H1 (cell line): ENCODE measurements around the gene TNPO2. TPM values are rescaled to one million over a fixed set of nuclear protein-coding genes. Genes with fewer than 3 reads are reported as not detected.

Experiments used
- CTCF ChIA-PET: fragments of 300-600 bp; sonication (Branson Sonifier 250); formaldehyde crosslinking; loops from one replicate; lab custom pipeline; 2021; ENCODE audit not compliant: partially characterized antibody; lab: Charles Lee
- POLR2A ChIA-PET: fragments of 300-600 bp; sonication (Branson Sonifier 250); formaldehyde crosslinking; loops from one replicate; lab custom pipeline; 2021; ENCODE audit warnings: inconsistent platforms; ENCODE audit not compliant: partially characterized antibody; lab: Charles Lee
- DNase-seq, 2 experiments: peaks; one replicate each; pipeline versions ENCODE4 v3.0.0 to v3.0.0-alpha.2; 2010 to 2022; ENCODE audit warnings: low spot score in 2 of 2, low read depth in 1 of 2, mixed read lengths in 1 of 2
- FAIRE-seq: peaks from 2 replicates; lab custom pipeline; 2011; peaks lifted over from hg19 to GRCh38; lab: Jason Lieb, UNC
- H2AFZ ChIP-seq: 2 replicates; pipeline ENCODE4 v1.8.1; 2012; ENCODE audit warnings: low read length, inconsistent platforms
- H2AK5ac ChIP-seq: 2 replicates; pipeline ENCODE4 v1.6.1; 2013; ENCODE audit warnings: low read depth, low read length
- H2BK120ac ChIP-seq: replicated peaks from 2 replicates; pipeline ENCODE3; 2013; ENCODE audit warnings: low read depth, low read length, inconsistent platforms
- H2BK12ac ChIP-seq: 2 replicates; pipeline ENCODE4 v1.6.1; 2013; ENCODE audit warnings: low read depth, low read length
- H2BK15ac ChIP-seq: 2 replicates; pipeline ENCODE4 v1.6.1; 2013; ENCODE audit warnings: low read length
- H2BK20ac ChIP-seq: 2 replicates; pipeline ENCODE4 v1.6.1; 2013; ENCODE audit warnings: low read length
- H2BK5ac ChIP-seq: 2 replicates; pipeline ENCODE4 v1.6.1; 2013; ENCODE audit warnings: low read depth, low read length
- H3K14ac ChIP-seq: 2 replicates; pipeline ENCODE4 v1.6.1; 2013; ENCODE audit warnings: inconsistent platforms; ENCODE audit not compliant: insufficient read length
- H3K18ac ChIP-seq: 2 replicates; pipeline ENCODE4 v1.6.1; 2013; ENCODE audit warnings: low read length; ENCODE audit errors: extremely low read depth
- H3K23ac ChIP-seq: 2 replicates; pipeline ENCODE4 v1.6.1; 2013; ENCODE audit warnings: inconsistent platforms; ENCODE audit not compliant: insufficient read length
- H3K23me2 ChIP-seq: 2 replicates; pipeline ENCODE4 v1.6.1; 2013; ENCODE audit warnings: low read depth, low read length
- H3K27ac ChIP-seq: 2 replicates; pipeline ENCODE4 v1.6.1; 2011; ENCODE audit warnings: low read depth, low read length, inconsistent platforms
- H3K27me3 ChIP-seq, 4 experiments: replicated peaks in 1 of 4; 1 replicate in 1 of 4; 2 replicates in 3 of 4; pipeline versions ENCODE4 v1.6.1 to v1.8.1; 2011 to 2013; ENCODE audit warnings: low read length in 3 of 4, mild to moderate bottlenecking in 3 of 4, inconsistent platforms in 2 of 4, mixed read lengths in 2 of 4, moderate library complexity in 1 of 4; ENCODE audit not compliant: control insufficient read depth in 3 of 4, insufficient read depth in 3 of 4; ENCODE audit errors: extremely low read depth in 1 of 4
- H3K36me3 ChIP-seq, 4 experiments: 2 replicates each; pipeline versions ENCODE4 v1.6.1 to v1.8.1; 2011 to 2013; ENCODE audit warnings: mild to moderate bottlenecking in 4 of 4, low read length in 3 of 4, moderate library complexity in 2 of 4, control low read depth in 1 of 4, inconsistent platforms in 1 of 4; ENCODE audit not compliant: insufficient read depth in 4 of 4, control insufficient read depth in 2 of 4
- H3K4ac ChIP-seq: replicated peaks from 2 replicates; pipeline ENCODE3; 2013; ENCODE audit warnings: low read length, low read depth, mixed read lengths, inconsistent platforms; ENCODE audit not compliant: insufficient read length
- H3K4me1 ChIP-seq, 4 experiments: replicated peaks in 1 of 4; 1 replicate in 1 of 4; 2 replicates in 3 of 4; pipeline versions ENCODE4 v1.6.1 to v1.8.1; 2011 to 2013; ENCODE audit warnings: low read length in 3 of 4, inconsistent platforms in 2 of 4, mixed read lengths in 1 of 4; ENCODE audit not compliant: insufficient read depth in 4 of 4, control insufficient read depth in 3 of 4
- H3K4me2 ChIP-seq, 2 experiments: 2 replicates each; pipeline versions ENCODE4 v1.6.1 to v1.8.1; 2011 to 2013; ENCODE audit warnings: low read depth in 2 of 2, low read length in 2 of 2, control low read depth in 1 of 2, inconsistent platforms in 1 of 2, mild to moderate bottlenecking in 1 of 2; ENCODE audit not compliant: insufficient read depth in 1 of 2
- H3K4me3 ChIP-seq, 4 experiments: fragments of 200-600, 300-600 bp in 1 of 4; sonication (generic), shearing (Covaris generic), sonication (Bioruptor Twin) in 1 of 4; 2 replicates each; pipeline versions ENCODE4 v1.5.1 to v1.8.1; 2011 to 2016; ENCODE audit warnings: low read length in 4 of 4, low read depth in 3 of 4, control low read depth in 2 of 4, inconsistent platforms in 2 of 4, mild to moderate bottlenecking in 2 of 4, mixed read lengths in 1 of 4, moderate library complexity in 1 of 4; ENCODE audit not compliant: insufficient read depth in 2 of 4; ENCODE audit errors: extremely low read depth in 1 of 4
- H3K56ac ChIP-seq: replicated peaks from 2 replicates; pipeline ENCODE3; 2013; ENCODE audit warnings: low read depth, mild to moderate bottlenecking, mixed read lengths, low read length, inconsistent platforms; ENCODE audit not compliant: insufficient read length
- H3K79me1 ChIP-seq: 2 replicates; pipeline ENCODE4 v1.6.1; 2013; ENCODE audit warnings: low read depth, low read length, control low read depth
- H3K79me2 ChIP-seq, 2 experiments: 2 replicates each; pipeline versions ENCODE4 v1.6.1 to v1.8.1; 2012 to 2013; ENCODE audit warnings: low read length in 2 of 2, mild to moderate bottlenecking in 2 of 2, inconsistent platforms in 1 of 2; ENCODE audit not compliant: insufficient read depth in 2 of 2, control insufficient read depth in 1 of 2
- H3K9ac ChIP-seq, 4 experiments: replicated peaks in 1 of 4; 1 replicate in 1 of 4; 2 replicates in 3 of 4; pipeline versions ENCODE4 v1.6.1 to v1.8.1; 2011 to 2013; ENCODE audit warnings: low read depth in 3 of 4, low read length in 3 of 4, control low read depth in 2 of 4, mild to moderate bottlenecking in 2 of 4, moderate library complexity in 2 of 4, inconsistent platforms in 1 of 4; ENCODE audit errors: extremely low read depth in 1 of 4
- H3K9me3 ChIP-seq, 2 experiments: 2 replicates each; pipeline versions ENCODE4 v1.6.1 to v1.8.1; 2012 to 2013; ENCODE audit warnings: mild to moderate bottlenecking in 2 of 2, moderate library complexity in 2 of 2, control low read depth in 1 of 2, inconsistent platforms in 1 of 2, low read depth in 1 of 2, low read length in 1 of 2, mixed read lengths in 1 of 2; ENCODE audit not compliant: insufficient read depth in 2 of 2
- H4K20me1 ChIP-seq, 2 experiments: replicated peaks in 1 of 2; 2 replicates each; pipeline versions ENCODE3 to v1.8.1; 2011 to 2013; ENCODE audit warnings: inconsistent platforms in 2 of 2, low read length in 2 of 2, mild to moderate bottlenecking in 1 of 2; ENCODE audit not compliant: insufficient read depth in 2 of 2, control insufficient read depth in 1 of 2
- H4K5ac ChIP-seq: 2 replicates; pipeline ENCODE4 v1.6.1; 2013; ENCODE audit warnings: low read length, low read depth, mixed read lengths, inconsistent platforms; ENCODE audit not compliant: insufficient read length
- H4K8ac ChIP-seq: 2 replicates; pipeline ENCODE4 v1.8.0; 2013; ENCODE audit warnings: mild to moderate bottlenecking, moderate library complexity, low read length, inconsistent platforms; ENCODE audit not compliant: insufficient read depth; ENCODE audit errors: extremely low read depth
- H4K91ac ChIP-seq: replicated peaks from 2 replicates; pipeline ENCODE3; 2013; ENCODE audit warnings: low read length, mixed read lengths, inconsistent platforms; ENCODE audit not compliant: insufficient read length
- CTCF ChIP-seq, 3 experiments: IDR thresholded peaks; 1 replicate in 2 of 3; 2 replicates in 1 of 3; pipeline versions ENCODE4 v1.5.1 to v1.6.1; 2011; ENCODE audit warnings: low read length in 3 of 3, mild to moderate bottlenecking in 3 of 3, inconsistent platforms in 2 of 3, low read depth in 1 of 3, moderate library complexity in 1 of 3; ENCODE audit not compliant: insufficient read depth in 1 of 3; ENCODE audit errors: control extremely low read depth in 1 of 3
- KDM1A ChIP-seq: fragments of 200-600, 300-600 bp; sonication (generic); IDR thresholded peaks from 2 replicates; pipeline ENCODE4 v1.7.1; 2016; ENCODE audit warnings: mild to moderate bottlenecking, low read length, borderline replicate concordance
- KDM4A ChIP-seq: IDR thresholded peaks from one replicate; pipeline ENCODE4 v1.7.1; 2012; ENCODE audit warnings: low read depth, mild to moderate bottlenecking, moderate library complexity, low read length, inconsistent platforms; ENCODE audit not compliant: severe bottlenecking
- MAX ChIP-seq: IDR thresholded peaks from 2 replicates; pipeline ENCODE4 v1.6.1; 2012; ENCODE audit warnings: inconsistent platforms
- RXRA ChIP-seq: IDR thresholded peaks from 2 replicates; pipeline ENCODE4 v1.6.1; 2011; ENCODE audit warnings: low read depth, mild to moderate bottlenecking, low read length, moderate library complexity; ENCODE audit not compliant: insufficient read depth
- SP1 ChIP-seq: IDR thresholded peaks from 2 replicates; pipeline ENCODE4 v1.6.1; 2011; ENCODE audit warnings: low read depth, low read length
- TBP ChIP-seq: IDR thresholded peaks from 2 replicates; pipeline ENCODE4 v1.6.1; 2011; ENCODE audit warnings: low read depth, low read length, improper control_type of control experiment
- WGBS, 2 experiments: shearing (Covaris generic) in 1 of 2; methylation state at CpG; one replicate each; pipeline versions ENCODE4 v1.1.6 to v1.1.7; 2013 to 2015; ENCODE audit warnings: low lambda C conversion rate in 2 of 2, mixed read lengths in 2 of 2, inconsistent platforms in 1 of 2, low coverage in 1 of 2, missing lambda C conversion rate in 1 of 2; ENCODE audit not compliant: insufficient replicate concordance in 2 of 2, insufficient coverage in 1 of 2, insufficient read length in 1 of 2; ENCODE audit errors: extremely low coverage in 1 of 2, missing lambda C conversion rate in 1 of 2; 5-methylcytosine and 5-hydroxymethylcytosine counted together
- polyA plus RNA-seq, 7 experiments: library from polyadenylated mRNA; depleted of rRNA in 3 of 7; stranded (reverse) in 5 of 7; unstranded in 2 of 7; fragments of >200 nt in 5 of 7; fragments of 200-250 nt in 2 of 7; gene quantifications; 1 replicate in 5 of 7; 2 replicates in 1 of 7; 4 replicates in 1 of 7; pipeline versions ENCODE4 v1.2.1 to v1.2.3, GENCODE V29; 2011 to 2013; ENCODE audit warnings: missing spikeins in 2 of 7, mixed read lengths in 2 of 7
- total RNA-seq: library from RNA; stranded (reverse); fragmentation: NEBNext Ultra II Directional; extraction: Animal tissue kit (Norgen Biotek cat#: 25700); gene quantifications from 2 replicates; pipeline ENCODE4 v1.2.1, GENCODE V29; 2021

The TNPO2 gene
- total and polyA plus RNA-seq, 2 of the 8 experiments (the other 6 are each of a cell fraction or from before 2014, with no cell fraction given), result 112 to 121 TPM

GRCh38 chr19:12666265-12667048 is 57.3 kb downstream of the TNPO2 start, which contains the start of the genes MAN2B1 and WDR83:
Gene MAN2B1, minus strand, starts transcription at chr19:12666742. Its CDS starts 41 bp downstream, at chr19:12666701.
Gene WDR83, plus strand, starts transcription at chr19:12666807. Its CDS starts 2,984 bp downstream, at chr19:12669791.
- H3K9ac ChIP-seq, result peak within 1 kb of the TSS; percentile 10 to 91 (median 68)
- H3K23me2 ChIP-seq, result peaks cover 24% of the 10 kb centered on the region
- no peak within 1 kb of the TSS for H4K91ac ChIP-seq
- peaks cover 0 to 5% (median 3%) of the 10 kb centered on the region in 4 experiments; a peak in 4 of 8 replicates for H3K36me3 ChIP-seq
- H2BK120ac ChIP-seq, result no peak within 1 kb of the TSS
- H3K4me2 ChIP-seq, result peak within 1 kb of the TSS; percentile 99 to 100
- H2BK15ac ChIP-seq, result peak within 1 kb of the TSS; percentile 61; the same call in 1 of the 2 replicates
- H3K9me3 ChIP-seq, result no peaks in the 10 kb centered on the region
- H3K79me1 ChIP-seq, result peaks cover 4% of the 10 kb centered on the region; the same call in 1 of the 2 replicates
- no peak within 1 kb of the TSS for H3K14ac ChIP-seq
- no peak within 1 kb of the TSS for H2BK20ac ChIP-seq
- 9% methylated on average over 37 of the region's 46 CpGs; no CpG with 5 or more reads in 1 of the 2 experiments for WGBS, 2 experiments
- CTCF ChIA-PET, result interaction anchor here (0.8 to 2.3 kb wide), 5 partner anchors 10 to 102 kb away, joined by 3 to 7 read pairs (median 6); no protein-coding TSS in a partner anchor
- H2BK5ac ChIP-seq, result peak within 1 kb of the TSS; percentile 71; the same call in 1 of the 2 replicates
- FAIRE-seq, result no peak
- no peak within 1 kb of the TSS for H4K5ac ChIP-seq
- POLR2A ChIA-PET, result interaction anchor here (0.7 to 5.3 kb wide), 12 partner anchors 8 to 1836 kb away, joined by 3 to 31 read pairs (median 4); partner anchors contain the start of genes DHPS, TNPO2, ZNF490 and ZNF791
- H4K20me1 ChIP-seq, result peaks cover 0 to 9% of the 10 kb centered on the region in 2 experiments
- peaks cover 0 to 22% of the 10 kb centered on the region in 2 experiments; a peak in 1 of 4 replicates for H3K79me2 ChIP-seq
- no peak within 1 kb of the TSS for H3K4ac ChIP-seq
- H3K18ac ChIP-seq, result peak within 1 kb of the TSS; percentile 87
- H2BK12ac ChIP-seq, result peak within 1 kb of the TSS; percentile 68
- peak within 1 kb of the TSS; percentile 41; the same call in 1 of the 2 replicates for H3K27ac ChIP-seq
- peak within 1 kb of the TSS; percentile 77 for H3K56ac ChIP-seq
- peak in 1 of 2 experiments; percentile 85 for DNase-seq
- H3K4me1 ChIP-seq, result peaks cover 3 to 22% (median 7%) of the 10 kb centered on the region in 4 experiments
- peak within 1 kb of the TSS; percentile 88 to 97 (median 92) for H3K4me3 ChIP-seq
- H3K23ac ChIP-seq, result no peak within 1 kb of the TSS
- H2AFZ ChIP-seq, result peak within 1 kb of the TSS; percentile 78
- peak within 1 kb of the TSS; percentile 87 for H4K8ac ChIP-seq
- H3K27me3 ChIP-seq, result no peaks in the 10 kb centered on the region; a peak in 1 of 7 replicates
- peak within 1 kb of the TSS; percentile 17; the same call in 1 of the 2 replicates for H2AK5ac ChIP-seq
- TF ChIP-seq CTCF (IDR thresholded peaks at IDR 0.05; ENCODE audit: control extremely low read depth in 1 of 3, insufficient read depth in 1 of 3, low read depth in 1 of 3, low read length in 3 of 3), result no peak
- peak; percentile 73 for TF ChIP-seq KDM4A
- TF ChIP-seq SP1, result peak; percentile 57; the same call in 1 of the 2 replicates
- no peak for TF ChIP-seq RXRA
- no peak for TF ChIP-seq KDM1A
- peak; percentile 31; the same call in 1 of the 2 replicates for TF ChIP-seq TBP
- no peak for TF ChIP-seq MAX
